SU-DHL-6 (cell line): ENCODE measurements around the gene ETFBKMT.

ENCODE experiments used
- H2AFZ ChIP-seq: fragments of 200-600 bp; sonication (generic); 2 replicates; pipeline ENCODE4 v1.6.1; 2014; ENCODE audit warnings: low read depth, mild to moderate bottlenecking, moderate library complexity, mixed read lengths, antibody characterized with exemption, low read length; ENCODE audit not compliant: severe bottlenecking
- H3F3A ChIP-seq: fragments of 200-600 bp; shearing (Covaris generic); 2 replicates; pipeline ENCODE4 v1.6.0; 2016; ENCODE audit warnings: antibody characterized with exemption, mild to moderate bottlenecking; ENCODE audit not compliant: insufficient read depth
- H3K27ac ChIP-seq: fragments of 200-600 bp; sonication (generic); 2 replicates; pipeline ENCODE4 v1.5.1; 2016; ENCODE audit warnings: low read depth, mild to moderate bottlenecking, low read length, moderate library complexity, mixed read lengths
- H3K27me3 ChIP-seq: fragments of 200-600 bp; sonication (generic), shearing (Covaris generic); 2 replicates; pipeline ENCODE4 v1.6.0; 2014; ENCODE audit warnings: mild to moderate bottlenecking, low read length
- H3K36me3 ChIP-seq: fragments of 200-600 bp; sonication (generic); 2 replicates; pipeline ENCODE4 v1.6.1; 2014; ENCODE audit warnings: mild to moderate bottlenecking, low read length, mixed read lengths
- H3K4me2 ChIP-seq: fragments of 300-600, 200-600 bp; shearing (Covaris generic), sonication (generic); 2 replicates; pipeline ENCODE4 v1.6.0; 2014; ENCODE audit warnings: low read length, low read depth, mild to moderate bottlenecking; ENCODE audit not compliant: poor library complexity, severe bottlenecking
- H3K4me3 ChIP-seq: fragments of 200-600 bp; sonication (generic); 2 replicates; pipeline ENCODE4 v1.5.1; 2014; ENCODE audit warnings: antibody characterized with exemption, low read length, mild to moderate bottlenecking, mixed read lengths; ENCODE audit not compliant: insufficient read depth, poor library complexity, severe bottlenecking
- H3K79me2 ChIP-seq: fragments of 200-600 bp; sonication (generic); 2 replicates; pipeline ENCODE4 v1.6.1; 2014; ENCODE audit warnings: mild to moderate bottlenecking, low read length, moderate library complexity; ENCODE audit not compliant: insufficient read depth
- H3K9ac ChIP-seq: fragments of 200-600 bp; sonication (generic); 2 replicates; pipeline ENCODE4 v1.7.0; 2014; ENCODE audit warnings: mild to moderate bottlenecking, low read length
- H3K9me2 ChIP-seq: fragments of 200-600 bp; sonication (generic); replicated peaks from 2 replicates; pipeline ENCODE4 v1.6.1; 2014; ENCODE audit warnings: low read length; ENCODE audit not compliant: insufficient read depth
- H3K9me3 ChIP-seq: fragments of 200-600 bp; sonication (generic); 2 replicates; pipeline ENCODE4 v1.6.1; 2014; ENCODE audit warnings: low read length, mixed read lengths; ENCODE audit not compliant: insufficient read depth
- H4K20me1 ChIP-seq: fragments of 200-600 bp; sonication (generic); 2 replicates; pipeline ENCODE4 v1.6.1; 2014; ENCODE audit warnings: low read depth, mild to moderate bottlenecking, antibody characterized with exemption, low read length, moderate library complexity, mixed read lengths
- EZH2phosphoT487 ChIP-seq: fragments of 200-600 bp; sonication (generic), shearing (Covaris generic); conservative IDR thresholded peaks from 2 replicates; pipeline ENCODE4 v1.6.1; 2018; ENCODE audit warnings: mild to moderate bottlenecking, antibody characterized with exemption, low read length, moderate library complexity, mixed read lengths
- TF ChIP-seq, protein P1 (sequence below): fragments of 200-600 bp; sonication (generic); IDR thresholded peaks from one replicate; pipeline ENCODE4 v1.5.1; 2017; ENCODE audit warnings: antibody characterized with exemption, mild to moderate bottlenecking, low read length, moderate library complexity; ENCODE audit not compliant: insufficient read depth, poor library complexity, severe bottlenecking

ETFBKMT gene

DNA sequence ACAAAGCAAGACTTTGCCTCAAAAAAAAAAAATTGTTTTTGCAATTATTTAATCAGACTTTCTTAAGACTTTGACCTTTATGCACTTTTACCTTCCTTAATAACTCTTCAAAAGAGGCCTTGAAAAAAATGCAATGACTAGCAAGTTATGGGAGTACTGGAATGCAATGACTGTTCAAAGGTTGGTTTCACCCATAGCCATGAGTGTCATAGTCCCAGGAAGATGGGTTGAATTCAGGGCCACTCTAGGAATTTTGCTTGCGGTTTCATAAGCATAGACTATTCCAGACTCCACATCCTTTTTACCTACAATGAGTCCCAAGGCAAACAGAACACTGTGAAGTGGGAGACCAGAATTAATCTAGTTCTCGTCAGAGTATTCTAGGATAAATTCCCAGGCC lies 39.2 kb upstream of the ETFBKMT start:
- Histone ChIP-seq H3K9me2 (no peaks in the 10 kb centered on the region), H3K27ac (no peak overlapping the region), H4K20me1 (no peaks in the 10 kb centered on the region), H3F3A (no peaks in the 10 kb centered on the region), H3K27me3 (no peaks in the 10 kb centered on the region), H3K4me2 (no peak overlapping the region), H2AFZ (no peak overlapping the region), H3K36me3 (no peaks in the 10 kb centered on the region), H3K4me3 (no peak overlapping the region), H3K79me2 (no peaks in the 10 kb centered on the region), H3K9ac (no peak overlapping the region), H3K9me3 (no peaks in the 10 kb centered on the region)
- TF ChIP-seq, protein P1, sequence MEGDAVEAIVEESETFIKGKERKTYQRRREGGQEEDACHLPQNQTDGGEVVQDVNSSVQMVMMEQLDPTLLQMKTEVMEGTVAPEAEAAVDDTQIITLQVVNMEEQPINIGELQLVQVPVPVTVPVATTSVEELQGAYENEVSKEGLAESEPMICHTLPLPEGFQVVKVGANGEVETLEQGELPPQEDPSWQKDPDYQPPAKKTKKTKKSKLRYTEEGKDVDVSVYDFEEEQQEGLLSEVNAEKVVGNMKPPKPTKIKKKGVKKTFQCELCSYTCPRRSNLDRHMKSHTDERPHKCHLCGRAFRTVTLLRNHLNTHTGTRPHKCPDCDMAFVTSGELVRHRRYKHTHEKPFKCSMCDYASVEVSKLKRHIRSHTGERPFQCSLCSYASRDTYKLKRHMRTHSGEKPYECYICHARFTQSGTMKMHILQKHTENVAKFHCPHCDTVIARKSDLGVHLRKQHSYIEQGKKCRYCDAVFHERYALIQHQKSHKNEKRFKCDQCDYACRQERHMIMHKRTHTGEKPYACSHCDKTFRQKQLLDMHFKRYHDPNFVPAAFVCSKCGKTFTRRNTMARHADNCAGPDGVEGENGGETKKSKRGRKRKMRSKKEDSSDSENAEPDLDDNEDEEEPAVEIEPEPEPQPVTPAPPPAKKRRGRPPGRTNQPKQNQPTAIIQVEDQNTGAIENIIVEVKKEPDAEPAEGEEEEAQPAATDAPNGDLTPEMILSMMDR = no peak

DNA sequence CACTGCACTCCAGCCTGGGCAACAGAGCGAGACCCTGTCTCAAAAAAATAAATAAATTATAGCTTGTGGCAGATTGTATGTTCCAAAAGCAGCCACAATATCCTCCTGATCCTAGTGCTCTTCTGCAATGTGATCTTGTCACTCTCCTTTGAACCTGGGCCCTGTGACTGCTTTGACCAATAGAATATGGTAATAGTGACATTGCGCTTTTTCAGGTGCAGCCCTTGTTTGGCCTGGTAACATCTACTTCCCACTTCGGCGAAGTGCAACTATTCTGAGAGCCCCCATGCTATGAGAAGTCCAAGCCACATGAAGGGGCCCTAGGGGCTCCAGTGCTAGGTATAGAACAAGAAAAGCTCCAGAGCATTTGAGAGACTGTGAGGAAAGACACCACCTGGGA lies 37.5 kb upstream of the ETFBKMT start:
- Histone ChIP-seq H3K9ac (no peak overlapping the region), H3F3A (no peaks in the 10 kb centered on the region), H3K36me3 (no peaks in the 10 kb centered on the region), H2AFZ (no peak overlapping the region), H3K27ac (no peak overlapping the region), H3K9me3 (no peaks in the 10 kb centered on the region), H3K4me3 (no peak overlapping the region), H3K9me2 (no peaks in the 10 kb centered on the region), H3K4me2 (no peak overlapping the region), H3K27me3 (no peaks in the 10 kb centered on the region), H4K20me1 (no peaks in the 10 kb centered on the region), H3K79me2 (no peaks in the 10 kb centered on the region)
- TF ChIP-seq, protein P1 = no peak
- no peak for TF ChIP-seq EZH2phosphoT487

DNA sequence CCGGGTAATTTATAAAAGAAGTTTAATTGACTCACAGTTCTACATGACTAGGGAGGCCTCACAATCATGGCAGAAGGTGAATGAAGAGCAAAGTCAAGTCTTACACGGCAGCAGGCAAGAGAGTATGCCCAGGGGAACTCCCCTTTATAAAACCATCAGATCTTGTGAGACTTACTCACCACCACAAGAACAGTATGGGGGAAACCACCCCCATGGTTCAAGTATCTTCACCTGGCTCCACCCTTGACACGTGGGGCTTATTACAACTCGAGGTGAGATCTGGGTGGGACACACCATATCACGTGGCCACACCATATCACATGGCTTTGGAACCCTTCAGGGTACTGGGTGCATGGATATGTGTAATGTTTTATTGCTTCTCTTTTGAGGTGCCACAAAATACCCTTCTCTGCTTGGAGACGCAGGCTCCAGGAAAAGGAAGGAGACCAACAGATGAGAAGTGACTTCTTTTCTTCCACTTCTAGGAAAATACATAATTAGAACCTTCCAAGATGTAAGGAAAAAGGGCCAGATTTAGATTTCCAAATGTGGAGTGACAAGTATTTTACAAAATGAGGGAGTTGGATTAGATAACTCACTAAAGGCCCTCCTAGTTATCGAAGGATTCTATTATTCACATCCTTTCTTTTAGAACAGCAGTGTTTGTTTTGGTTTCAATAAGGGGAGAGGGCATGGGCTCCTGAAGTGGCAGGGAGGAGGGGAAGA lies 33.1 kb upstream of the ETFBKMT start:
- TF ChIP-seq EZH2phosphoT487 = no peak
- TF ChIP-seq, protein P1 = no peak
- Histone ChIP-seq H3K9me2 (no peaks in the 10 kb centered on the region), H3K27me3 (no peaks in the 10 kb centered on the region), H3K4me3 (no peak overlapping the region), H3F3A (peaks cover 5% of the 10 kb centered on the region; the same call in 1 of the 2 replicates), H3K4me2 (no peak overlapping the region), H3K9ac (no peak overlapping the region), H3K9me3 (no peaks in the 10 kb centered on the region), H3K36me3 (no peaks in the 10 kb centered on the region), H2AFZ (no peak overlapping the region), H4K20me1 (no peaks in the 10 kb centered on the region), H3K27ac (no peak overlapping the region), H3K79me2 (no peaks in the 10 kb centered on the region)
